H1 (cell line): ENCODE data around the gene ITPK1.

Experiments
- EZH2 ChIP-seq: fragments of 200-600 bp; sonication (generic); IDR thresholded peaks from 2 replicates; pipeline ENCODE4 v1.7.1; 2012; ENCODE audit warnings: low read depth, mild to moderate bottlenecking, moderate library complexity, low read length, inconsistent platforms; ENCODE audit not compliant: severe bottlenecking
- FOSL1 ChIP-seq: IDR thresholded peaks from 2 replicates; pipeline ENCODE4 v1.6.1; 2011; ENCODE audit warnings: mild to moderate bottlenecking, low read depth, low read length, moderate library complexity; ENCODE audit not compliant: insufficient read depth
- MAFK ChIP-seq: IDR thresholded peaks from 2 replicates; pipeline ENCODE4 v1.6.1; 2012; ENCODE audit warnings: low read depth, mild to moderate bottlenecking, improper control_type of control experiment, low read length
- POLR2A ChIP-seq, 2 experiments: IDR thresholded peaks; 1 replicate in 1 of 2; 2 replicates in 1 of 2; pipeline ENCODE4 v1.6.1; 2011; ENCODE audit warnings: low read depth in 2 of 2, low read length in 2 of 2, mild to moderate bottlenecking in 2 of 2; ENCODE audit errors: control extremely low read depth in 1 of 2
- POLR2AphosphoS5 ChIP-seq: IDR thresholded peaks from 2 replicates; pipeline ENCODE4 v1.6.1; 2011; ENCODE audit warnings: low read depth, low read length
- SIRT6 ChIP-seq: IDR thresholded peaks from one replicate; pipeline ENCODE4 v1.7.1; 2012; ENCODE audit warnings: low read length, inconsistent platforms
- TF ChIP-seq, protein P1 (sequence below), 3 experiments: IDR thresholded peaks; 1 replicate in 2 of 3; 2 replicates in 1 of 3; pipeline versions ENCODE4 v1.5.1 to v1.6.1; 2011; ENCODE audit warnings: low read length in 3 of 3, mild to moderate bottlenecking in 3 of 3, inconsistent platforms in 2 of 3, low read depth in 1 of 3, moderate library complexity in 1 of 3; ENCODE audit not compliant: insufficient read depth in 1 of 3; ENCODE audit errors: control extremely low read depth in 1 of 3

DNA sequence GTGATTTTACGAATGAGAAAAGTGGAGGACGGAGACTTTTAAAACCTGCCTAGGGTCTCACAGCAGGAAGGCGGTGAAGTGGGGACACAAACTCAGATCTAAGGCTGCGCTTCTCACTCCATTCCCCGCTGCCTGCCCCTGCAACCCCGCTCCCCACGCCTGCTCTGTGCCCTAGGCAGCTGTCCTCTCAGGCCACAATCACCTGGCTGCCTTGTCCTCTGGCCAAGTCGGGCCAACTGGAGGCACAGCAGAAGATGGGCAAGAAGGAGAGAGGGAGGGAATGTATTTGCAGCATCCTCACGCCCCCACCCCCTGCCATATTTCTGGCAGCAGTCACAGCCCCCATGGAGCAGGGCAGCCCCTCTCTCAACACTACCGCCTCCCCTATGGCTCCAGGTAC is 97.8 kb downstream of the ITPK1 start:
- TF ChIP-seq, protein P1, sequence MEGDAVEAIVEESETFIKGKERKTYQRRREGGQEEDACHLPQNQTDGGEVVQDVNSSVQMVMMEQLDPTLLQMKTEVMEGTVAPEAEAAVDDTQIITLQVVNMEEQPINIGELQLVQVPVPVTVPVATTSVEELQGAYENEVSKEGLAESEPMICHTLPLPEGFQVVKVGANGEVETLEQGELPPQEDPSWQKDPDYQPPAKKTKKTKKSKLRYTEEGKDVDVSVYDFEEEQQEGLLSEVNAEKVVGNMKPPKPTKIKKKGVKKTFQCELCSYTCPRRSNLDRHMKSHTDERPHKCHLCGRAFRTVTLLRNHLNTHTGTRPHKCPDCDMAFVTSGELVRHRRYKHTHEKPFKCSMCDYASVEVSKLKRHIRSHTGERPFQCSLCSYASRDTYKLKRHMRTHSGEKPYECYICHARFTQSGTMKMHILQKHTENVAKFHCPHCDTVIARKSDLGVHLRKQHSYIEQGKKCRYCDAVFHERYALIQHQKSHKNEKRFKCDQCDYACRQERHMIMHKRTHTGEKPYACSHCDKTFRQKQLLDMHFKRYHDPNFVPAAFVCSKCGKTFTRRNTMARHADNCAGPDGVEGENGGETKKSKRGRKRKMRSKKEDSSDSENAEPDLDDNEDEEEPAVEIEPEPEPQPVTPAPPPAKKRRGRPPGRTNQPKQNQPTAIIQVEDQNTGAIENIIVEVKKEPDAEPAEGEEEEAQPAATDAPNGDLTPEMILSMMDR (IDR thresholded peaks at IDR 0.05; ENCODE audit: control extremely low read depth in 1 of 3, insufficient read depth in 1 of 3, low read depth in 1 of 3, low read length in 3 of 3): no peak
- TF ChIP-seq EZH2: no peak
- TF ChIP-seq POLR2A (IDR thresholded peaks at IDR 0.05; ENCODE audit: control extremely low read depth in 1 of 2, low read depth in 2 of 2, low read length in 2 of 2): no peak
- TF ChIP-seq MAFK: no peak
- no peak for TF ChIP-seq SIRT6
- no peak for TF ChIP-seq FOSL1
- TF ChIP-seq POLR2AphosphoS5: no peak
